ENCODE measurements around the gene FOXP1.

FOXP1 gene

DNA sequence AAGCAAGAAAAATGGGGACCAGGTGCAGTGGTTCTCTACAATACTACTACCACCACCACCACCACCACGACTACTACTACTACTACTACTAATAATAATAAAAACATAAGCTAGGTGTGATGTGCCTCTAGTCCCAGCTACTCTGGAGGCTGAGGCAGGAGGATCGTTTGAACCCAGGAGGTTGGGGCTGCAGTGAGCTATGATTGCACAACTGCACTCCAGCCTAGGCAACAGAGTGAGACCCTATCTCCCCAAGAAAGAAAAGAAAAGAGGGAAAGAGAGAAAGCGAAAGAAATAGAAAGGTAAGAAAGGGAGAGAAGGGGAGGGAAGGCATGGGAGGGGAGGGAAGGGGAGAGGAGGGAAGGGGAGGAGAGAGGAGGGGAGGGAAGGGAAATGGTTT lies 350.6 kb downstream of the FOXP1 start:
- Histone ChIP-seq H3K36me3 (ENCODE audit: control insufficient read depth, insufficient read depth, low read length) (no peaks in the 10 kb centered on the region), H3K4me2 (ENCODE audit: low read length) (no peak overlapping the region), H2AFZ (no peak overlapping the region), H3K9ac (no peak overlapping the region), H3K4me3 (ENCODE audit: low read depth, low read length) (no peak overlapping the region), H3K27ac (no peak overlapping the region), H3K9me3 (ENCODE audit: control insufficient read depth, low read length) (no peaks in the 10 kb centered on the region), H3K4me1 (no peaks in the 10 kb centered on the region), H3K79me2 (peaks cover 3% of the 10 kb centered on the region), H3K27me3 (ENCODE audit: control insufficient read depth, insufficient read depth, low read length) (no peaks in the 10 kb centered on the region)
- TF ChIP-seq, protein P1, sequence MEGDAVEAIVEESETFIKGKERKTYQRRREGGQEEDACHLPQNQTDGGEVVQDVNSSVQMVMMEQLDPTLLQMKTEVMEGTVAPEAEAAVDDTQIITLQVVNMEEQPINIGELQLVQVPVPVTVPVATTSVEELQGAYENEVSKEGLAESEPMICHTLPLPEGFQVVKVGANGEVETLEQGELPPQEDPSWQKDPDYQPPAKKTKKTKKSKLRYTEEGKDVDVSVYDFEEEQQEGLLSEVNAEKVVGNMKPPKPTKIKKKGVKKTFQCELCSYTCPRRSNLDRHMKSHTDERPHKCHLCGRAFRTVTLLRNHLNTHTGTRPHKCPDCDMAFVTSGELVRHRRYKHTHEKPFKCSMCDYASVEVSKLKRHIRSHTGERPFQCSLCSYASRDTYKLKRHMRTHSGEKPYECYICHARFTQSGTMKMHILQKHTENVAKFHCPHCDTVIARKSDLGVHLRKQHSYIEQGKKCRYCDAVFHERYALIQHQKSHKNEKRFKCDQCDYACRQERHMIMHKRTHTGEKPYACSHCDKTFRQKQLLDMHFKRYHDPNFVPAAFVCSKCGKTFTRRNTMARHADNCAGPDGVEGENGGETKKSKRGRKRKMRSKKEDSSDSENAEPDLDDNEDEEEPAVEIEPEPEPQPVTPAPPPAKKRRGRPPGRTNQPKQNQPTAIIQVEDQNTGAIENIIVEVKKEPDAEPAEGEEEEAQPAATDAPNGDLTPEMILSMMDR (IDR thresholded peaks at IDR 0.05): no peak

DNA sequence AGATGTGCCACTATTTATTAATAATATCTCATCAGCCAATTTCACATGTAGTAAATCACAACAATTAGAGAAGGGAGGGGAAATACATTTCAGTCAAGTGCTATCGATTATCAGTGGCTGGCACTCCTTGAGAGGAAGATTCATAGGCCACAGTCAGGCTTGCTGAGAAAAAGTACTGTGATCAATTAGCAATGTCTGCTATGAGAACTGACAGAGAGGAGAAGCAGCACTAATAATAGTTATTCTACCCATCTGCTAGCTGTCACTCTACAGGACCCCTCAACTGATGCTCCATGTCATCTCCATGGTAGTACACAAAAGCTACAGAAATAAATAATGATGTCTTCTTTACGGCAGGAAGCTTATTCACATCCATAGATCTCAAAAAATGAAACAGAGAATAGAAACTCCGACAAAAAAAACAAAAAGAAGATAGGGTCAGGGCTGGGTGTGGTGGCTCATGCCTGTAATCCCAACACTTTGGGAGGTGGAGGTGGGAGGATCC lies 351.3 kb downstream of the FOXP1 start:
- H2AFZ ChIP-seq: no peak overlapping the region
- TF ChIP-seq, protein P1 (IDR thresholded peaks at IDR 0.05): no peak
- H3K27me3 ChIP-seq (ENCODE audit: control insufficient read depth, insufficient read depth, low read length): no peaks in the 10 kb centered on the region

GRCh38 chr3:71231680-71232079 lies 351.8 kb downstream of the FOXP1 start:
- Histone ChIP-seq H2AFZ (no peak overlapping the region), H3K36me3 (ENCODE audit: control insufficient read depth, insufficient read depth, low read length) (no peaks in the 10 kb centered on the region), H3K27ac (no peak overlapping the region), H3K9ac (no peak overlapping the region), H3K4me3 (ENCODE audit: low read depth, low read length) (no peak overlapping the region), H3K4me2 (ENCODE audit: low read length) (no peak overlapping the region), H3K27me3 (ENCODE audit: control insufficient read depth, insufficient read depth, low read length) (no peaks in the 10 kb centered on the region), H3K4me1 (no peaks in the 10 kb centered on the region), H3K79me2 (no peaks in the 10 kb centered on the region), H3K9me3 (ENCODE audit: control insufficient read depth, low read length) (no peaks in the 10 kb centered on the region)
- TF ChIP-seq, protein P1 (IDR thresholded peaks at IDR 0.05): no peak

More for the DNA sequence above, 351.3 kb downstream of the FOXP1 start:
- Histone ChIP-seq H3K4me3 (ENCODE audit: low read depth, low read length) (no peak overlapping the region), H3K4me1 (no peaks in the 10 kb centered on the region), H3K36me3 (ENCODE audit: control insufficient read depth, insufficient read depth, low read length) (no peaks in the 10 kb centered on the region), H3K9me3 (ENCODE audit: control insufficient read depth, low read length) (no peaks in the 10 kb centered on the region), H3K4me2 (ENCODE audit: low read length) (no peak overlapping the region), H3K79me2 (peaks cover under 1% of the 10 kb centered on the region), H3K27ac (no peak overlapping the region), H3K9ac (no peak overlapping the region)

- no peak overlapping the region for H3K4me2 ChIP-seq (ENCODE audit: low read length)
- no peak overlapping the region for H3K27ac ChIP-seq
- no peak overlapping the region for H3K9ac ChIP-seq
- H3K4me1 ChIP-seq: no peaks in the 10 kb centered on the region
- H3K9me3 ChIP-seq (ENCODE audit: control insufficient read depth, low read length): no peaks in the 10 kb centered on the region
- no peaks in the 10 kb centered on the region for H3K79me2 ChIP-seq
- H2AFZ ChIP-seq: no peak overlapping the region
- H3K4me3 ChIP-seq (ENCODE audit: low read depth, low read length): no peak overlapping the region
- no peaks in the 10 kb centered on the region for H3K27me3 ChIP-seq (ENCODE audit: control insufficient read depth, insufficient read depth, low read length)
- TF ChIP-seq, protein P1 (IDR thresholded peaks at IDR 0.05): no peak
- H3K36me3 ChIP-seq (ENCODE audit: control insufficient read depth, insufficient read depth, low read length): no peaks in the 10 kb centered on the region
Measured at GRCh38 chr3:71229905-71230657, 353.4 kb downstream of the FOXP1 start.

Measured in parathyroid adenoma (tissue), 2 donors.